Head of caudate nucleus (tissue), 42 donors: Measurements from ENCODE around the gene SIN3A.
"Not testable (repeated sequence)": the region's sequence is repeated elsewhere in the genome, so short reads cannot be mapped to it uniquely, and the experiment has no call there.

Source experiments
- DNase-seq, 42 donors: peaks; one replicate each; pipeline versions ENCODE4 v3.0.0 to v3.0.0-alpha.2; 2020 to 2021; ENCODE audit warnings: mixed read lengths in 7 of 42
- intact Hi-C: fragments of 100-400 bp; cut with DNase I; formaldehyde crosslinking; loops from one replicate; pipeline ENCODE4 v1.15.0; 2022

SIN3A gene

GRCh38 chr15:75416584-75416983, 34.9 kb downstream of the SIN3A start:
- intact Hi-C loops, result no loop called here
- DNase-seq, result no peak

GRCh38 chr15:75410196-75410595, 41.3 kb downstream of the SIN3A start:
- intact Hi-C loops, result no loop called here

GRCh38 chr15:75407083-75407482, 44.4 kb downstream of the SIN3A start:
- intact Hi-C loops, result no loop called here
- DNase-seq, result no peak

More at GRCh38 chr15:75410196-75410595, 41.3 kb downstream of the SIN3A start:
- DNase-seq, result no peak

GRCh38 chr15:75403892-75404291, 47.6 kb downstream of the SIN3A start:
- DNase-seq, result no peak
- intact Hi-C loops, result no loop called here

GRCh38 chr15:75397494-75397893, 54.0 kb downstream of the SIN3A start:
- intact Hi-C loops, result no loop called here
- no peak for DNase-seq

GRCh38 chr15:75389791-75390382, 61.6 kb downstream of the SIN3A start:
- DNase-seq, result no peak
- intact Hi-C loops, result no loop called here

GRCh38 chr15:75383986-75384385, 67.5 kb downstream of the SIN3A start:
- DNase-seq, result not testable (repeated sequence)

GRCh38 chr15:75380773-75381172, 70.7 kb downstream of the SIN3A start:
- no peak for DNase-seq
- intact Hi-C loops, result no loop called here

More at GRCh38 chr15:75383986-75384385, 67.5 kb downstream of the SIN3A start:
- intact Hi-C loops, result not testable (repeated sequence)

GRCh38 chr15:75371901-75372688, 79.4 kb downstream of the SIN3A start:
- intact Hi-C loops, result no loop called here
- DNase-seq, result no peak

GRCh38 chr15:75371486-75371885, 80.0 kb downstream of the SIN3A start:
- intact Hi-C loops, result no loop called here
- no peak for DNase-seq

- peak in 1 of 42 donors; percentile 21 for DNase-seq
- intact Hi-C loops, result loop anchor here (2.0 to 10.0 kb wide), 2 partner anchors 85 to 275 kb away; partner anchors contain the start of genes IMP3 and SNX33
These were observed 81.5 kb downstream of the SIN3A start for GRCh38 chr15:75369897-75370581.

GRCh38 chr15:75368689-75369239, 82.7 kb downstream of the SIN3A start:
- peak in 1 of 42 donors; percentile 30 for DNase-seq
- intact Hi-C loops, result loop anchor here (2.0 to 10.0 kb wide), 2 partner anchors 86 to 276 kb away; partner anchors contain the start of genes IMP3 and SNX33

- intact Hi-C loops, result loop anchor here (2.0 to 10.0 kb wide), 2 partner anchors 87 to 277 kb away; partner anchors contain the start of genes IMP3 and SNX33
- DNase-seq, result peak; percentile 82 to 97 (median 92)
These were observed 83.4 kb downstream of the SIN3A start, which contains the start of gene MAN2C1 for GRCh38 chr15:75367913-75368688. TSS of gene MAN2C1 (minus strand) at chr15:75368607. CDS start at chr15:75368583, 24 bp downstream.

GRCh38 chr15:75367406-75367912, 84.0 kb downstream of the SIN3A start:
- no peak for DNase-seq
- intact Hi-C loops, result loop anchor here (10.0 kb wide), 1 partner anchor 277 kb away; the partner anchor contains the start of genes IMP3 and SNX33

GRCh38 chr15:75367006-75367405, 84.5 kb downstream of the SIN3A start:
- DNase-seq, result no peak
- intact Hi-C loops, result loop anchor here (10.0 kb wide), 1 partner anchor 278 kb away; the partner anchor contains the start of genes IMP3 and SNX33

GRCh38 chr15:75366163-75366562, 85.3 kb downstream of the SIN3A start:
- intact Hi-C loops, result loop anchor here (10.0 kb wide), 1 partner anchor 279 kb away; the partner anchor contains the start of genes IMP3 and SNX33

GRCh38 chr15:75364881-75365280, 86.6 kb downstream of the SIN3A start:
- DNase-seq, result no peak
- intact Hi-C loops, result loop anchor here (10.0 kb wide), 1 partner anchor 280 kb away; the partner anchor contains the start of genes IMP3 and SNX33

More at GRCh38 chr15:75366163-75366562, 85.3 kb downstream of the SIN3A start:
- DNase-seq, result peak in 1 of 42 donors; percentile 5

- DNase-seq, result no peak
- intact Hi-C loops, result loop anchor here (10.0 kb wide), 1 partner anchor 281 kb away; the partner anchor contains the start of genes IMP3 and SNX33
These were observed 87.7 kb downstream of the SIN3A start for GRCh38 chr15:75363786-75364185.
